ENCODE results near the gene C1QTNF9B.

C1QTNF9B gene

GRCh38 chr13:23868521-23868920 is 28.8 kb downstream of the C1QTNF9B start:
- Histone ChIP-seq H3K27me3 (ENCODE audit: control insufficient read depth, insufficient read depth, low read length) (no peaks in the 10 kb centered on the region), H3K9ac (no peak overlapping the region), H3K36me3 (ENCODE audit: control insufficient read depth, insufficient read depth, low read length) (no peaks in the 10 kb centered on the region), H3K9me3 (ENCODE audit: control insufficient read depth, low read length) (no peaks in the 10 kb centered on the region), H3K27ac (no peak overlapping the region), H2AFZ (no peak overlapping the region), H3K4me3 (ENCODE audit: low read depth, low read length) (no peak overlapping the region), H3K79me2 (no peaks in the 10 kb centered on the region), H3K4me2 (ENCODE audit: low read length) (no peak overlapping the region), H3K4me1 (no peaks in the 10 kb centered on the region)
- TF ChIP-seq CTCF (IDR thresholded peaks at IDR 0.05), result no peak

- Histone ChIP-seq H3K79me2 (no peaks in the 10 kb centered on the region), H3K9ac (no peak overlapping the region), H3K9me3 (ENCODE audit: control insufficient read depth, low read length) (no peaks in the 10 kb centered on the region), H2AFZ (no peak overlapping the region), H3K36me3 (ENCODE audit: control insufficient read depth, insufficient read depth, low read length) (no peaks in the 10 kb centered on the region), H3K4me3 (ENCODE audit: low read depth, low read length) (no peak overlapping the region), H3K4me1 (no peaks in the 10 kb centered on the region), H3K4me2 (ENCODE audit: low read length) (no peak overlapping the region), H3K27ac (no peak overlapping the region), H3K27me3 (ENCODE audit: control insufficient read depth, insufficient read depth, low read length) (no peaks in the 10 kb centered on the region)
- no peak for TF ChIP-seq CTCF (IDR thresholded peaks at IDR 0.05)
Measured at GRCh38 chr13:23867027-23867491, 30.2 kb downstream of the C1QTNF9B start.

GRCh38 chr13:23866420-23867026 is 30.8 kb downstream of the C1QTNF9B start:
- Histone ChIP-seq H3K4me3 (ENCODE audit: low read depth, low read length) (no peak overlapping the region), H3K9ac (no peak overlapping the region), H3K27ac (no peak overlapping the region), H3K9me3 (ENCODE audit: control insufficient read depth, low read length) (no peaks in the 10 kb centered on the region), H2AFZ (no peak overlapping the region), H3K79me2 (no peaks in the 10 kb centered on the region), H3K4me1 (no peaks in the 10 kb centered on the region), H3K4me2 (ENCODE audit: low read length) (no peak overlapping the region), H3K36me3 (ENCODE audit: control insufficient read depth, insufficient read depth, low read length) (no peaks in the 10 kb centered on the region), H3K27me3 (ENCODE audit: control insufficient read depth, insufficient read depth, low read length) (no peaks in the 10 kb centered on the region)
- TF ChIP-seq CTCF (IDR thresholded peaks at IDR 0.05), result no peak

GRCh38 chr13:23865906-23866305 is 31.4 kb downstream of the C1QTNF9B start:
- no peak overlapping the region for H3K27ac ChIP-seq
- no peak for TF ChIP-seq CTCF (IDR thresholded peaks at IDR 0.05)
- H3K4me3 ChIP-seq (ENCODE audit: low read depth, low read length), result no peak overlapping the region
- no peak overlapping the region for H2AFZ ChIP-seq
- H3K4me1 ChIP-seq, result no peaks in the 10 kb centered on the region
- H3K9ac ChIP-seq, result no peak overlapping the region
- H3K79me2 ChIP-seq, result no peaks in the 10 kb centered on the region
- no peaks in the 10 kb centered on the region for H3K9me3 ChIP-seq (ENCODE audit: control insufficient read depth, low read length)
- H3K36me3 ChIP-seq (ENCODE audit: control insufficient read depth, insufficient read depth, low read length), result no peaks in the 10 kb centered on the region
- H3K4me2 ChIP-seq (ENCODE audit: low read length), result no peak overlapping the region
- no peaks in the 10 kb centered on the region for H3K27me3 ChIP-seq (ENCODE audit: control insufficient read depth, insufficient read depth, low read length)

- Histone ChIP-seq H3K27ac (no peak overlapping the region), H3K36me3 (ENCODE audit: control insufficient read depth, insufficient read depth, low read length) (no peaks in the 10 kb centered on the region), H3K4me3 (ENCODE audit: low read depth, low read length) (no peak overlapping the region), H2AFZ (no peak overlapping the region), H3K27me3 (ENCODE audit: control insufficient read depth, insufficient read depth, low read length) (no peaks in the 10 kb centered on the region), H3K79me2 (no peaks in the 10 kb centered on the region), H3K9me3 (ENCODE audit: control insufficient read depth, low read length) (no peaks in the 10 kb centered on the region), H3K4me1 (no peaks in the 10 kb centered on the region), H3K4me2 (ENCODE audit: low read length) (no peak overlapping the region), H3K9ac (no peak overlapping the region)
- TF ChIP-seq CTCF (IDR thresholded peaks at IDR 0.05), result no peak
Measured at GRCh38 chr13:23865026-23865425, 32.3 kb downstream of the C1QTNF9B start.

Measured in parathyroid adenoma (tissue), 2 donors.